GM19193 (cell line): Measurements from ENCODE around the gene VWC2L.

Experiments
- POLR2A ChIP-seq: IDR thresholded peaks from 4 replicates; pipeline ENCODE4 v1.6.1; 2011; ENCODE audit not compliant: insufficient read depth, insufficient read length; ENCODE audit errors: extremely low read depth

The VWC2L gene

GRCh38 chr2:214410918-214411554 is at the start of gene VWC2L:
Gene VWC2L, plus strand, starts transcription at chr2:214411054. Its CDS starts 3,140 bp downstream, at chr2:214414194.
- no peak for TF ChIP-seq POLR2A

- TF ChIP-seq POLR2A, result no peak
These were observed 49.7 kb upstream of the VWC2L start for GRCh38 chr2:214361116-214361515.

GRCh38 chr2:214365549-214365948 is 45.3 kb upstream of the VWC2L start:
- TF ChIP-seq POLR2A, result no peak

GRCh38 chr2:214367171-214367570 is 43.7 kb upstream of the VWC2L start:
- TF ChIP-seq POLR2A, result no peak

DNA sequence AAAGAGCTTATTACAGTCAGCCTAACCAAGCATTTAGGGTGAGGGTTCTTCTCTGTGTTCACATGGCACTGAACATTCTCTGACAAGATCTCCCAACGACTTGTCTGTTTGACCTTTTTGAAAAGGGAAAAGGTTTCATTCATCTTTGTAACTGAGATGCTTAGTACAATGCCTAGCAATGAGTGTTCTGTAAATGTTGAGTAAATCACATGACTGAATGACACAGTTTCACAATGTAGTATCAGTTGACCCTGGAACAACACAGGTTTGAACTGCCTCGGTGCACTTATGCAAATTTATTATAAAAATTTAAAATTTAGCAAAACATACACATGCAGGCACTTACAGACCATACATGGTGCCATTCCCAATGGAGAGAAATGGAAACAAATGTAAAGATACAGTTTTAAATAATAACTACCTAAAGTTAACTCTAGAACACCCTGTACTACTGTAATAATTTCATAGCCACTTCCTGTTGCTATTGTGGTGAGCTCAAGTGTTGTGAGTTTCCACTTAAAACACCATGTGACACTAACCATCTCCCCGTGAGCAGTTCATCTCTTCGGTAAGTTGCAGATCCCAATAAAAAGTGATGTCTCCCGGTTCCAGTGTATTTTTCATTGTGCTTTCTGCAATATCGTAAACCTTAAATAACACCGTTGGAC is 34.1 kb upstream of the VWC2L start:
- TF ChIP-seq POLR2A, result no peak

DNA sequence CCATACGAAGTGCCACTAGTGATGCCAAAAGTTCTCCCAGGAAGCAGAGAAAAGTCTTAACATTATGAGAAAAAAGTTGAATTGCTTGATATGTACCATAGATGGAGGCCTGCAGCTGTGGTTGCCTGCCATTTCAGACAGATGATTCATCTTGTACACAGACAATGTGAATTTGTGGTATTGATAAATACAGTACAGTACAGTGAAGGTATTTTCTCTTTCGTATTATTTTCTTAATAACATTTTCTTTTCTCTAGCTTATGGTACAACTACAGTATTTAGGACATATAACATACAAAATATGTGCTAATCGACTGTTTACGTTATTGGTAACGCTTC is 33.6 kb upstream of the VWC2L start:
- no peak for TF ChIP-seq POLR2A

GRCh38 chr2:214378455-214379103 is 32.3 kb upstream of the VWC2L start:
- no peak for TF ChIP-seq POLR2A

GRCh38 chr2:214379227-214379626 is 31.6 kb upstream of the VWC2L start:
- no peak for TF ChIP-seq POLR2A

DNA sequence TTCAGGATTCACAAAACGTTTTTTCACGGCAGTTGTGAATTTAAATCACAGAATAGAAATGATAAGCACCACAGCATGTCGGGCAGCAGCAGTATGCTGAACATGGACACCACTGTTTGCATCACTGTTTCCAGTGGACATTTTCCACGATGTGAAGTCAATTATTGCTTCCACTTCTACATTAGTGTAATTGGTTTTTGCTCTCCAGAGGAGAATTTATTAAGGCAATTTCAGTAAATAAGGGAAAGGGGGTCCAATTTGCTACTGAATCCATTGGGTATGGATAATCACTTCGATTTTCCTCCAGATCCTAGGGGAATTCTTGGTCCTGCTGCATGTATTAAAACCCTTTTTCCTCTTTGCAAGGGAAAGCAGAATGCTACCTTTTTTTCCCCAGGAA is 30.2 kb upstream of the VWC2L start:
- no peak for TF ChIP-seq POLR2A

- no peak for TF ChIP-seq POLR2A
These were observed 28.6 kb upstream of the VWC2L start for GRCh38 chr2:214382229-214382628.

DNA sequence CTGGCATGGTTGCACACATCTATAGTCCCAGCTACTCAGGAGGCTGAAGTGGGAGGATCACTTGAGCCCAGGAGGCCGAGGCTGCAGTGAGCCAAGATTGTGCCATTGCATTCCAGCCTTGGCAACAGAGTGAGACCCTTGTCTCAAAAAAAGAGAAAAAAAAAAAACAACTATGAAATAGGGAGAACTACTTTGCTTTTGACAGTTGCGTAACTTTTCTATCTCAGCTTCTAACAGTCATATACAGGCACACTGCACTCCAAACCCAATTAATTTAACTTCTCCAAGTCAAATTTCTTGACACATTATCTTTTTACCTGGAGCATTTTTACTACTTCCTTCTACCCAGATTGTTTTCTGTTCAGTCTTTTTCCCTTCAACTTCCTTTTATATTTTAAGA is 24.1 kb upstream of the VWC2L start:
- no peak for TF ChIP-seq POLR2A

DNA sequence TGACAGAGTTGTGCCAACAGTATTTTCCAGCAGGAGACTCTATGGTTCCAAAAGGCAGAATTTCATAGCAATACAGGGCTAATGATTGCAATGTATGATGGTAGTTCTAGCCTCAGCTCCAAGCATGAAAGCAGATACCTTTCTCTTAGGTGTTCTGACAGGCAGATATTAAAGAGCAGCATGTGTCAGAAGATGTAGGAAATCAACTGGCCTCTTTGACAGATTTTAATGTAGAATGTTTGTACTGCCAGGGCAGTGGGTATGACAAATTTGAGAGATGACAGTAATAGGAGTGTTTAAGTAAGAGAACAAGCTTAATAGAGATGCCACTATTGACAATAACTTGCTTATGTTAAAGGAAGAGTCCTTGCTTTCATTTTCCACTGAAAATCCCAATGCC is 21.5 kb upstream of the VWC2L start:
- TF ChIP-seq POLR2A, result no peak

DNA sequence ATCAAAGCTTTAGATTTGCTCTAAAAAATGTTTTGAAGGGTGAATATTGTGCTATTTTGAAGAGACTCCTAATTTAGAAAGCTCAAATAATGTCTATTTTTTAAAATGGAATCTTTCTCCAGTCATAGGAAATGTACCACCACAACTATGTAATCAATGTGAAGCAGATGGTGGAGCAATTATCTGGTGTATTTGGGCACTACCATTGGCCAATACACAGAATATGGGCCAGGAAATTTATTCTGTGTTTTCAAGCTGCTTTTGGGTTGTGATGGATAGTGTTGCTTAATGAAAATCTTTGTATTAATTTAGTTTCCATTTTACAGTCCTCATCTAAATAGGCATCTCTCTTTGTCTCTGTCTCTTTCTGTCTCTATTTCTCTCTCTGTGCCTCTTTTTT is 17.1 kb upstream of the VWC2L start:
- TF ChIP-seq POLR2A, result no peak

DNA sequence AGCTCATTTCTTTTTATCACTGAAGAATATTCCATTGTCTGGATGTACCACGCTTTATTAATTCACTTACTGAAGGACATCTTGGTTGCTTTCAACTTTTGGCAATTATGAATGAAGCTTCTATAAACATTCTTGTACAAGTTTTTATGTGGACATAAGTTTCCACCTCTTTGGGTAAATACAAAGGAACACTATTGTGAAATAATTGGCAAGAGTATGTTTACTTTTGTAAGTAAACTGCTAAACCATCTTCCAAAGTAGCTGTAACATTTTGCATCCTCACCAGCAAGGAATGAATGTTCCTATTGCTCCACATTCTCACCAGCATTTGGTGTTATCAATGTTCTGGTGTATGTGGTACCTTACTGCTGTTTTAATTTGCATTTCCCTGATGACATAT is 15.8 kb upstream of the VWC2L start:
- no peak for TF ChIP-seq POLR2A

- TF ChIP-seq POLR2A, result no peak
These were observed 9.3 kb upstream of the VWC2L start for GRCh38 chr2:214401580-214401979.

DNA sequence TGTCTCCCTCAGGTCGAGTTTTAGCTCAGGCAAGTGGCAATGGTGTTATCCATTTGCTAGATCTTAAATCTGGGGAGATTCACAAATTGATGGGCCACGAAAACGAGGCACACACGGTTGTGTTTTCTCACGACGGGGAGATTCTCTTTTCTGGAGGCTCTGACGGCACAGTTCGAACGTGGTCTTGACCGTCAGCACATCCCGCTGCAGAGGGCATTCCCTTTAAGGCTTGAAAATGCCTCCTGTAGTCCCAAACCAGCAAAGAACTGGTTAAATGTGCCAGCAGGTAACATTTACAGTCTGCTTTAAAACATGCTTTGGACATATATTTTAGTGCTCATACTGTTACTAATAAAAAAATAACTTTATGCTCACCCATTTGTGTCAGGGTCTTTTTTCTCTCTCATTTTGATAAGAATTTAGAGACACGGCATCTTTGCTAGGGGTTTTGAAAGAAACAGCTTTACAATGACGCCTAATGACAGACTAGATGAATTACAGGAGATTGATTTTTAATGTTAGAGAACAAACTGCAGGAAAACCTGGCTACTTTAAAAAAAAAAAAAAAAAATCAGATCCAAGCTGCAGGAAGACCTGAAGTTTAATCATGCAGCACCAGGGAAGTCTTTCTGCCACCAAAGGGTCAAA is 602 bp upstream of the VWC2L start:
- no peak for TF ChIP-seq POLR2A

DNA sequence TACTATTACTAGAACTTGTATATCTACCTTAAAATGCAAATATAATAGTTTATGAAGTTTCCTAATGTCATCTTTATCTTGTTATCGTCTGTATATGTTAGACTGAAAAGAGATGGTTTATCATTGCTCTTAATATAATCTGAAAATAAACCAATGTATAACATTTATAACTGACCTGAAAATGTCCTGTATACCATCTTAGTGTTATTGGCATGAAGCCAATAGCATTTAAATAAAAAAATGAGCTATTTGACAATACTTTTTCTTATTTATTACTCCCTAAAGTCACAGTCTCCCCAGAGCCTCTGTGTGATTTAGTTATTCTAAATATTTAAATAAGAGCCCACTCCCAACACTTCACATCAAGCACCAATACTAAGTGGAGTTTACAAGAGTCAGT is 1.8 kb downstream of the VWC2L start:
- no peak for TF ChIP-seq POLR2A

- TF ChIP-seq POLR2A, result no peak
These were observed 25.6 kb downstream of the VWC2L start for GRCh38 chr2:214436470-214436869.
